OCI-M2 (cell line): ENCODE data around the gene RMDN3.

Experiments
- DNase-seq: peaks from one replicate; lab custom pipeline; 2025; ENCODE audit not compliant: unreplicated experiment; lab: John Stamatoyannopoulos, UW

Gene RMDN3

DNA sequence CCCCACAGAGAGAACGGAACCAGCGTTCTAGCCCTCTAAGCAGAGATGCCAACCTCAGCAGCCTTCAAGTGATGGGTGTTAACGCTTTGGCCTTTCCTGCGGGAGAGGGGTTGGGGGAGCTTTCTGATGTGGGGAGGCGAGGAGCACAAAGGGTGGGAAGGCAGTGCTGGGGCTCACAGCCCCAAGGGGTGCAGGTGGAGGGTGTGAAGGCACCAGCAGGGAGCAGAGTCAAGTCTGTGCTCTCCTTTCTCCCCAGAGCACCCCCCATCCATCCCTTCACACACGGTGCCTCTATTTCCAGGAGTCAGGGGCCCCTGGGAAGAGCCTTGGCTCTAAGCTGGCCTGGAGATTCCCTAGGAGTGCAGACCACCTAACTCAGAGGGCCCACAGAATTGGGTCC, 18.8 kb upstream of the RMDN3 start:
- no peak for DNase-seq

GRCh38 chr15:40773496-40773895, 18.4 kb upstream of the RMDN3 start:
- DNase-seq = no peak

- DNase-seq = no peak
Observed at GRCh38 chr15:40772014-40772413, 17.0 kb upstream of the RMDN3 start.

DNA sequence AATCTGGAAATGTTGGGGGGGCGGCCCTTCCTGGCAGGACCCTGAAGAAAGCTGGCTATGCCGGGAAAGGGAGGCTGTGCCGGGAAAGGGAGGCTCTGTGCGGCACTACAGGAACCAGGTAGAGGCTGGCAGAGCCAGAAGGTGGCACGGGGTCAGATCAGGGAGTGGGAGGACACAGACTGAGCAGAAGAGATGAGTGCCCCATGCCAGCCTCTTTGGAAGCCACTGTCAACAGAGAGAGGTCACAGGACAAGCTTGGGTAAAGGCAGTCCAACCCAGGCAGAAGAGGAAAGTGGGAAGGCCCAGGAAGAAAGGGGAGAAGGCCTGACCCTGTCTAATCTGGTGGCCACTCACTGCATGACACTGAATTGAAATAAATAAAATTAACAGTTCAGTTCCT, 16.2 kb upstream of the RMDN3 start:
- DNase-seq = no peak

DNA sequence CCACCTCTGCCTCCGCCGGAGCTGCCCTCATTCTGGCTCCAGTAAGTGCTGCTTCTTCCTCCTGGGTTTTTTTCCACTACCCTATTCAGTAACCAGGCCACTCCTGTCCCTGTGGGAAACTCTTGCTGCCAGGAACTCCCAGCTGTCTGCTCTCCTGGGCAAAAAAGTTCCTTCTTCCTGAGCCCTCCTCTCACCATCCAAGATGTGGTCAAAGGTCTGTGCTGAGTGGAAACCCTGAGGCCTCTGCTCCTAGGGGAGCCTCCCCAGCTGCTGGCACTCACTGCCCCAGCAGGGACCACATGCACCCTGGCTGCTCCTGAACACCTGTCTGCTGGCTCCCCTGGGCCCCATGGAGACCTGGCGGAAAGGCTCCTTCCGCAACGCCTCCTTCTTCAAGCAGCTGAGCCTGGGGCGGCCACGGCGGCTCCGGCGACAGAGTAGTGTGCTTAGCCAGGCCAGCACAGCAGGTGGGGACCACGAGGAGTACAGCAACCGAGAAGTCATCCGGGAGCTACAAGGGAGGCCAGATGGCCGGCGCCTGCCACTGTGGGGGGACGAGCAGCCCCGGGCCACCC, 15.2 kb upstream of the RMDN3 start:
- DNase-seq = no peak

DNA sequence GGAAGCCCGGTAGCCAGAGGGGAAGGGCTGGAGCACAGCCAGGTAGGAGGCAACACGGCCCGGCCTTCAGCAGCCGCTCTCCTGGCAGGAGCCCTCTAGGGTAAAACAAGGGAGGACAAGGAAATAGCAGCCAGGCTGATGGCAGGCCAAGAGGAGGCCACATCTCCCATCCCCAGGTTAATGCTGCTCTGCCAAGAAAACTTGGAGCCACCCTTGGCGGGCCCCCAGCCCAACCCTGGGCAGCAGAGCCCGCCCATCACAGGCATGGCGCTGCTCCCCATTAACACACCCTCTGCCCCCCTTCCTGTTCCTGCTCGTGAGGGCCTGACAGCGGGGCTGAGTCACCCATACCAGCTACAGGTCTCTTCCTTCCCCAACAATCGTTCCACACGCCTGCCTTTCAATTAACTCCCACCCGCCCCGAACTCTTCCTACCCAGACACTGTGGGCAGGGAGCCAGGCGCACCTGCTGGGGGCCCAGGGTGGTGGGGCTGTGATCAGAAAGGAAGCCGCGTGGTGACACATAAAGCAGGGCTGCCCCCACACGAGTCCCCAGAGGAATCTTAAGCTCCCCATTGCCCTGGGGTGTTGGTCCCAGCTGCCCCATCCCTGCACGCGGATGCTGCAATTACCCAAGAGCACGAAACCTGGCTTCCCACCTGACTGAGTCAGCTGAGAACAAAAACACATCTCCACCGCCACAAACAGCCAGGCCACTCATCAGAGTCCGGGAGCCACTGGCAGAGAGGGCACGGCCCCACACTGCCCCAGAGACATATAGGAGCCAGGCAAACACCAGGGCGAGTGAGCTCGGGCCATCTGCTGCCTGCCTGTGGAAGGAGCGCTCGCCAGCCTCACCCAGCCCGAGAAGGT, 14.5 kb upstream of the RMDN3 start, which contains the start of gene C15orf62:
Gene C15orf62, plus strand, starts transcription at position 707 of the 873 bp plus-strand sequence. CDS start 516 bp downstream, outside the sequence.
- DNase-seq = no peak

- no peak for DNase-seq
Observed at GRCh38 chr15:40768521-40769273, 13.6 kb upstream of the RMDN3 start.

DNA sequence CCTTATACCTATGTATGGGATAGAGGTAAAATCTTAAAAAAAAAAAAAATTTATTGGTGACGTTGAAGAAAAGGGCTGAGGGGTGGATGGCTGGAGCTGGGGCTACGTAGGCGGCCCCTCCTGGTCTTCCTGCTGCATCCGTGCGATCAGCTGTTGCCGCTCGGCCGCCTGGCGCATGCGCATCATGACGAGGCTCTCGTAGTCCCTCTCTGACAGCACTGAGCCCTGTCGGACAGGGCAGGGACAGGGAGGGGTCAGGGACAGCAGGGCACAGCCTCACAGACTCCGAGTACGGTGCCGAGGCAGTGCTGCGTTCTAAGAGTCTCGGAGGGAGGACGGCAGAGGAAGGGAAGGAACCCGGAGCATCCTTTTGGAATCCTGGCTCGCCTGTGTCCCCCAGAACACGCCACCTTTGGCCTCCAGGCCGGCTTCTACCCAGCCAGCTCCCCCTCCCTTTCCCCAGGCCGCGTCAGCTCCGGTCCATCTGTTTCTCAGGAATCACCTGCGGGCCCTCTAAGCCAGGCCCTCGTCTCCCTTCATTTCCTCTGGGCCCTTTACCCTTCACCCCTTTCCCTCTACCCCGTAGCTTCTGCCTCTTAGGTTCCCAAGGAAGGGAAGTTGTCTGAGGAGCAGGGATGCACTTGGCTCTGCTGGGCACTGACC, 12.9 kb upstream of the RMDN3 start:
- DNase-seq = no peak

DNA sequence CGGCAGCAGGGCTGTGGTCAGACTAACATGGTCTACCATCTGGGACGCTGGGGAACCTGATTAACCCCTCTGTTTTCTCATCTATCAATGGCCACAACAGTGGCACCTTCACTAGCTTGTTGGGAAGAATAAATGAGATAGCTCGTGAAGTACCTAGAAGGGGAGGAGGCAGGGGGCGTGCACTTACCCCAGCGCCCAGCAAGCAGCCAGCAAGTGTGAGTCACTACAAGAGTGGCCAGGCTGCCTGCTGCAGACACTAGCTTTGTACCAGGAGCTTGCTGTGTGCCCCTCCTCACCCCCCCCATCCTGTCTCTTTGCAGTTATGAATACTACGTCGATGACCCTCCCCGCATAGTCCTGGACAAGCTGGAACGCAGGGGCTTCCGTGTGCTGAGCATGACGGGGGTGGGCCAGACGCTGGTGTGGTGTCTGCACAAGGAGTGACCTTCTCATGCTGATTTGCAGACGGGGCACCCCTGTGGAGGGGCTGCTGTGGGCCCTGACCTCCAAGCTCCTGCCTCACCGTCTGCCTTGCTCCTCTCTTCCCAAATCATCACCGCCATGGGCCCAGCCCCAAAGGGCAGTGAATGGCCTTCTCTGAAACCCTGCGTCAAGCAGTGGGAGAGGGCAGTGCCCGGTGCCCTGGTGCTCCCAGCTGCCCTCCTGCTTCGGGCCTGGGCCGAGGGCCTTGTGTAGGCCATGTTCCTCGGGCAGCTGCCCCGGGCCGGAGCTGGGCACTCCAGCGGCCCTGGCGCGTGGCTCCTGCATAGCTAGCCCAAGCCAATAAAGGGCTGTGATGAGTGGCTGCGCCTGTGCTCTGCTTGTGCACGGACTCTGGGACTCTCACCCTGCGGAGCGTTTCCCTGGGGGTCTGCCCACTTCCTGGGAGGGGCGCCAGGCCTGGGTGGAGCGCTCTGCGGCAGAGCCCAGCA, 12.1 kb upstream of the RMDN3 start:
- no peak for DNase-seq

GRCh38 chr15:40766194-40766815, 11.3 kb upstream of the RMDN3 start:
- no peak for DNase-seq

DNA sequence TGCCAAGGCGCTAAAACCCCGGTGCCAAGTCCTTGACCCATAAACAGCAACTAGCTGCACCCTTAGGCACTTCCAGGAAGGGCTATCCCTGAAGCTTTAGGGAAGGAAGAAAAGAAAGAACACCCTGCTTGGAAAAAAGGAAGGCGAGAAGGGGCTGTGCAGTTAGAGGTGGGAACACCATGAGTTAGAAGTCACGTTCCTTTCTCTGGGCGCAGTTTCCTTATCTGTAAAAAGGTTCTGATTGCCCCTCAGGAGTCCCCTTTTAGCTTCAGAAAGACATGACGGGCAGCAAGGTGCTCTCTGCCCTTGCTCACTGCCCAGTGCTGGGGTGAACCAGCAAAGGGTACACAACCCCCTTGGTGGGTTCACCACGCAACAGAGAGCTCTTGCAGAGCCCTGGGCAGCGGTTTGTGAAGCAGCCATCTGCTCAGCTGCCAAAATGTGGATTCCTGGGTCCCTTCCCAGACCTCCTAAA, 9.6 kb upstream of the RMDN3 start:
- DNase-seq = no peak

GRCh38 chr15:40763801-40764628, 9.0 kb upstream of the RMDN3 start, which contains the start of gene GCHFR:
Gene GCHFR, plus strand, starts transcription at chr15:40764068. Its CDS starts 113 bp downstream, at chr15:40764181.
- no peak for DNase-seq

DNA sequence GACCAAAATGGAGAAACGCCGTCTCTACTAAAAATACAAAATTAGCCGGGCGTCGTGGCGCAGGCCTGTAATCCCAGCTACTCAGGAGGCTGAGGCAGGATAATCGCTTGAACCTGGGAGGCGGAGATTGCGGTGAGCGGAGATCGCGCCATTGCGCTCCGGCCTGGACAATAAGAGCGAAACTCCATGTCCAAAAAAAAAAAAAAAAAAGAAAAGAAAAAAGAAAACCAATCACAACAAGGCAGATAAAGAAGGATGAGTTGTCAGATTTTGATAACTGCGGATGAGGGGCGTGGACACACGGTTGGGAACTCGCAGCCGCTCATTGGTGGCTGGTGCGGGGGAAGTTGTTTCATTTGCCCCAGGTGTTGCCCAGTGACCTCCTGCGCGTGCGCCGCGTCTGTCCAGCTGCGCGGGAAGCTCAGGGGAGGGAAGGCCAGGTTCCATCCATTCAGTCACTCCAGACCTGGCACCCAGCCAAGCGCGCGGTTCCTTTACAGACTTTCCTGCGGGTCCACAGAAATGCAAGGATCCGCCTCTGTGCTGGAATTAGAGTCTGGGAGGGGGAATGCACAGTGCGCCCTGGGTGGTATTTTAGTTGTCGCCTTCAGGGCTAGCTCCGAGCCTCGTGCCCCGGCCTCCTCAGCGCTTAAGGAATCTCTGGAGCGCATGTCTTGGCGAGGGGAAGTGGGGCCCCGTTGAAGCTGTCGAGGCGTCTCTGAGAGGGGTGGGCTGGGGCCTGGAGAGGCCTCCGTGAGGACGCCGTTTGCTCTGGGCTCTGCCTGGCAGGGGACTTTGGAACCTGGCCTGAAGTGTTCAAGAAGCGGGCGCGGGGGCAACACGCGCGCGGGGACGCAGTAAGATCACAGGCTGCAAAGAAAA, 8.1 kb upstream of the RMDN3 start:
- DNase-seq = no peak

DNA sequence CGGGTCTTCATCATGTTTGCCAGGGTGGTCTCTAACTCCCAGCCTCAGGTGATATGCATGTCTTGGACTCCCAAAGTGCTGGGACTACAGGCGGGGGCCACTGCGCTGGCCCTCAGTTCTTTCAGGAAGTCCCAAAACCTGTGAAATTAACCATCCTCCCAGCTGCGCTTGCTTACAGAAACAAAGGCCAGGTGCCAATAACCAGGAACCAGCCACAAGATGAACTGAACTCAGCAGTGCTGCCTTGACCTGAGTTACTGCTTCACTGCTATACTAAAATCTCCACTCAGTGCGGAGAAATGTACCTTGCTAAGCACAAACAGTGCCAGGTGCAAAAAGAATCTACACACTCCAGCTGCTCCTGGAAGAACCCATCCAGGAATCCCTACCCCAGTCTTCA, 4.9 kb upstream of the RMDN3 start:
- no peak for DNase-seq

DNA sequence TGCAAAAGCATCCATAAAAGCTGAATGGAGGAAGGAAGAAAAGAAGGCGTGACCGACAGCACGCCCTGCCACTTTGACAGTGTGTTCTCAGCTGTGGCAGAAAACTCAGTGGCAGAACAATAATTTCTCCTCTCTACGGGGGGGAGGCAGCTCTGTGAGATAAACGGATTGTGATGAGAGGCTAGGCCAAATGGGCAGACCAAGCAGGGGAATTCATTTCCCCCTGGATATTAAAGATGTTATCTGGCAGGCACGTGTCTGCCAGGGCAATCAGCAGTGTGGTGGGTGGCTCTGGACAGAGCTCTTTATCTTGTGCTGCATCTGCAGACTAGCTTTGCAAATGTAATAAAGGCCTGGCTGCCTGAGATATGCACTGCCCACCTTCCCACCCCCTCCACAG, 1.9 kb upstream of the RMDN3 start:
- DNase-seq = no peak

DNA sequence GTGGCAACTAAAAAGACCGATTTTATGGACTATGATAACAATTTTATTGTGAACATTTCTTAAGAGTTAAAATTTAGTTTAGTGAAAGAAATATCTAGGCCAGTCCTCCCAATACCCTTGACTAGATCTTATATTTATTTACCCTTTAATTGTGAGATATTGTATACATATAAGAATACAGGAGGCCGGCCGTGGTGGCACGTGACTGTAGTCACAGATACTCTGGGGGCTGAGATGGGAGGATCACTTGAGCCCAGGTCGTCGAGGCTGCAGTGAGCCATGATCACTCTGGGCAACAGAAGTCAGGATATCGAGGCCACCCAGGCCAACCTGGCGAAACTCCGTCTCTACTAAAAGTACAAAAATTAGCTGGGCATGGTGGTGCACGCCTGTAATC, 756 bp upstream of the RMDN3 start:
- no peak for DNase-seq

DNA sequence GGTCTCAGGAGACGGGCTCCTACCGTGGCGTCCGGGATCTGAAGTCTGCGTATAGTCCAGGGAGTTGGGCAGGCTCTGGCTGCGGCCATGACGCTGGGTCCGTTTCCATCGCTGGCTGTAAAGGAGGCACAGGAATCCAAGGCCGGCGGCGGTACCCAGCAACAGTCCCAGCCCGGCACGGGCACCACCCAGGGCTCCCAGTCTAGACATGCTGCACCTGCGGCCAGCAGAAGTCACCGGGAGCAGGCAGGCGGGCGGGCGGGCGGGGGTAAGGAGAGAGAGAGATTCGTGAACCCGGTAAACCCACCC, 526 bp downstream of the RMDN3 start:
- no peak for DNase-seq

DNA sequence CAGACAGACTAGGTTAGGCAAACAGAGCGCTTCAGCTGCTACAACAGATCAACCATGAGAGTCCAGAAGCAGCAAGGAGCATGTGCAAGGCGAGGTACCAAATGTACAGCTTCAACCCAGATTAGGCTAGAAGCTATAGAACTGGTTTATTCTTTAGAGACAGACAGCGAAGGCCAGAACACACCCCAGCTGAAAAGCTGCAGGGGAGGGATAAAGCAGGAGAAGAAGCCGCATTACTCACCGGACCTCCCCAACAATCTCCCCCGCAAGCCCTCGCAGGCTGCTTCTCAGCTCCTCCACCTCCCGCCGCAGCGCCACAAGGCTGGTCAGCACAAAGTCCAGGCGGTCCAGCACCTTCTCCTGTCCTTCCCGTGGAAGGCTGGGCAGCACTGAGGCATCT, 3.3 kb downstream of the RMDN3 start:
- DNase-seq = no peak
